HepG2 (cell line): ENCODE results near the gene CDK7. TPM values are rescaled to one million over a fixed set of nuclear protein-coding genes. Genes with fewer than 3 reads are reported as not detected.

ENCODE experiments used
- CSRNP1 ChIP-seq: sonication (generic); formaldehyde crosslinking; IDR thresholded peaks from 2 replicates; pipeline ENCODE4 v1.8.1; 2023; ENCODE audit warnings: mild to moderate bottlenecking, missing genetic modification reagents
- FOXA3 ChIP-seq: IDR thresholded peaks from 2 replicates; pipeline ENCODE4 v1.6.1; 2016; ENCODE audit warnings: missing genetic modification reagents, missing compliant biosample characterization
- GTF3A ChIP-seq: sonication (generic); formaldehyde crosslinking; conservative IDR thresholded peaks from 2 replicates; pipeline ENCODE4 v1.4.0; 2020; ENCODE audit warnings: mild to moderate bottlenecking, missing genetic modification reagents
- HHEX ChIP-seq: IDR thresholded peaks from 2 replicates; pipeline ENCODE4 v1.6.1; 2016; ENCODE audit warnings: control low read depth
- KLF11 ChIP-seq: IDR thresholded peaks from 2 replicates; pipeline ENCODE4 v1.6.1; 2016; ENCODE audit warnings: missing compliant biosample characterization
- MED1 ChIP-seq: sonication (generic); formaldehyde crosslinking; IDR thresholded peaks from 2 replicates; pipeline ENCODE4 v1.4.0; 2020; ENCODE audit warnings: missing genetic modification reagents
- MTF1 ChIP-seq: sonication (generic); formaldehyde crosslinking; IDR thresholded peaks from 2 replicates; pipeline ENCODE4 v1.5.0; 2020; ENCODE audit warnings: missing genetic modification reagents
- NR1H2 ChIP-seq: sonication (generic); formaldehyde crosslinking; IDR thresholded peaks from 2 replicates; pipeline ENCODE4 v1.8.1; 2022; ENCODE audit warnings: low read depth, missing genetic modification reagents, borderline replicate concordance
- NR2F2 ChIP-seq: IDR thresholded peaks from 2 replicates; pipeline ENCODE4 v1.6.1; 2012; ENCODE audit warnings: low read depth, inconsistent platforms, borderline replicate concordance
- PITX1 ChIP-seq: sonication (generic); formaldehyde crosslinking; IDR thresholded peaks from 2 replicates; pipeline ENCODE4 v1.5.1; 2020; ENCODE audit warnings: mild to moderate bottlenecking, missing genetic modification reagents
- POLR2AphosphoS5 ChIP-seq: IDR thresholded peaks from 2 replicates; pipeline ENCODE4 v1.6.1; 2012; ENCODE audit warnings: low read depth, low read length
- PRMT3 ChIP-seq: sonication (generic); formaldehyde crosslinking; IDR thresholded peaks from 2 replicates; pipeline ENCODE4 v1.8.1; 2022; ENCODE audit warnings: low read depth, mild to moderate bottlenecking, moderate library complexity, missing genetic modification reagents, borderline replicate concordance
- RAD21 ChIP-seq: fragments of 450-650 bp; formaldehyde crosslinking; IDR thresholded peaks from 2 replicates; pipeline ENCODE4 v1.5.0; 2020; ENCODE audit warnings: mild to moderate bottlenecking
- SMC3 ChIP-seq: IDR thresholded peaks from 2 replicates; pipeline ENCODE4 v1.6.1; 2011; ENCODE audit warnings: low read length, improper control_type of control experiment
- SPEN ChIP-seq: sonication (generic); formaldehyde crosslinking; IDR thresholded peaks from 2 replicates; pipeline ENCODE4 v1.5.1; 2020; ENCODE audit warnings: low read depth, mild to moderate bottlenecking, missing genetic modification reagents
- TSC22D2 ChIP-seq: sonication (generic); formaldehyde crosslinking; IDR thresholded peaks from 2 replicates; pipeline ENCODE4 v1.5.1; 2020; ENCODE audit warnings: missing genetic modification reagents, mild to moderate bottlenecking, borderline replicate concordance
- ZBTB43 ChIP-seq: sonication (generic); formaldehyde crosslinking; conservative IDR thresholded peaks from 2 replicates; pipeline ENCODE4 v1.4.0; 2020; ENCODE audit warnings: missing genetic modification reagents
- ZMAT3 ChIP-seq: sonication (generic); formaldehyde crosslinking; conservative IDR thresholded peaks from 2 replicates; pipeline ENCODE4 v1.7.0; 2021; ENCODE audit warnings: missing genetic modification reagents
- ZNF329 ChIP-seq: sonication (generic); formaldehyde crosslinking; IDR thresholded peaks from 2 replicates; pipeline ENCODE4 v1.9.0; 2021; ENCODE audit warnings: low read depth, mild to moderate bottlenecking, missing genetic modification reagents
- ZNF362 ChIP-seq: sonication (generic); formaldehyde crosslinking; IDR thresholded peaks from 2 replicates; pipeline ENCODE4 v1.4.0; 2020; ENCODE audit warnings: missing genetic modification reagents, mild to moderate bottlenecking, borderline replicate concordance
- ZNF468 ChIP-seq: sonication (generic); formaldehyde crosslinking; IDR thresholded peaks from 2 replicates; pipeline ENCODE4 v1.8.0; 2022; ENCODE audit warnings: mild to moderate bottlenecking, moderate library complexity, missing genetic modification reagents
- ZNF672 ChIP-seq: sonication (generic); formaldehyde crosslinking; IDR thresholded peaks from 2 replicates; pipeline ENCODE4 v1.8.1; 2022; ENCODE audit warnings: missing genetic modification reagents
- ZNF7 ChIP-seq: IDR thresholded peaks from 2 replicates; pipeline ENCODE4 v1.6.1; 2016; ENCODE audit warnings: missing biosample characterization, missing genetic modification reagents
- ZXDC ChIP-seq: sonication (generic); formaldehyde crosslinking; IDR thresholded peaks from 2 replicates; pipeline ENCODE4 v1.5.0; 2020; ENCODE audit warnings: mild to moderate bottlenecking, missing genetic modification reagents
- polyA plus RNA-seq, 8 experiments: library from polyadenylated mRNA; depleted of rRNA in 3 of 8; stranded (reverse) in 7 of 8; unstranded in 1 of 8; fragments of >200 nt; fragmentation: Illumina TruSeq in 4 of 8; extraction: Trizol in 4 of 8; gene quantifications; 2 replicates each; pipeline versions ENCODE4 v1.2.1 to v1.2.3, GENCODE V29; 2011 to 2016; ENCODE audit warnings: low read depth in 4 of 8, missing spikeins in 1 of 8, mixed read lengths in 1 of 8; ENCODE audit not compliant: insufficient read depth in 1 of 8
- total RNA-seq, 5 experiments: library from RNA; depleted of rRNA; stranded (reverse); fragments of >200 nt; fragmentation: Illumina TruSeq; extraction: Trizol; gene quantifications; 2 replicates each; pipeline ENCODE4 v1.2.3, GENCODE V29; 2016; ENCODE audit warnings: low read depth in 1 of 5

The CDK7 gene
- total and polyA plus RNA-seq, 2 of the 13 experiments (the other 11 are each of a cell fraction or from before 2014, with no cell fraction given): 41.2 to 54.9 TPM

- TF ChIP-seq GTF3A (CRISPR knock-in tag): peak; percentile 43
- TF ChIP-seq PITX1: no peak
- TF ChIP-seq KLF11 (CRISPR knock-in tag): peak; percentile 39; the same call in 1 of the 2 replicates
- no peak for TF ChIP-seq ZNF672 (CRISPR knock-in tag)
- TF ChIP-seq FOXA3: 0 out of 2 replicates have a peak, but pooled peaks have one; percentile 14
- TF ChIP-seq SMC3: no peak
- TF ChIP-seq ZNF468: no peak
- TF ChIP-seq ZBTB43 (CRISPR knock-in tag): peak; percentile 73; the same call in 1 of the 2 replicates
- TF ChIP-seq ZNF7 (CRISPR knock-in tag): no peak
- TF ChIP-seq SPEN (CRISPR knock-in tag): peak; percentile 75; the same call in 1 of the 2 replicates
- TF ChIP-seq ZXDC: peak; percentile 84
- TF ChIP-seq MTF1 (CRISPR knock-in tag): no peak
- peak; percentile 62 for TF ChIP-seq ZNF362 (CRISPR knock-in tag)
- TF ChIP-seq ZMAT3 (CRISPR knock-in tag): no peak; the same call in 1 of the 2 replicates
- TF ChIP-seq RAD21: no peak
- TF ChIP-seq ZNF329 (CRISPR knock-in tag): no peak
- no peak for TF ChIP-seq PRMT3 (CRISPR knock-in tag)
- no peak for TF ChIP-seq TSC22D2 (CRISPR knock-in tag)
- no peak for TF ChIP-seq NR2F2
- TF ChIP-seq MED1 (CRISPR knock-in tag): peak; percentile 62
- no peak for TF ChIP-seq NR1H2 (CRISPR knock-in tag)
- peak; percentile 72; the same call in 1 of the 2 replicates for TF ChIP-seq POLR2AphosphoS5
- TF ChIP-seq CSRNP1 (CRISPR knock-in tag): peak; percentile 88; the same call in 1 of the 2 replicates
- no peak for TF ChIP-seq HHEX (CRISPR knock-in tag)
These were observed 45.3 kb upstream of the CDK7 start, which contains the start of gene CENPH (continued) for GRCh38 chr5:69189162-69190086.
